NCI-H446 treated with DMSO at 0.1 percent for 48 hours (cell line): ENCODE measurements around the gene CCND3.

ENCODE experiments used
- DNase-seq: peaks from one replicate; lab custom pipeline; 2025; lab: John Stamatoyannopoulos, UW

The CCND3 gene

GRCh38 chr6:41941280-41942066, at the start of gene CCND3:
TSS of gene CCND3 (minus strand) at chr6:41941808. CDS start at chr6:41941649, 159 bp downstream.
- peak; percentile 76 for DNase-seq

- DNase-seq, result no peak
Observed at GRCh38 chr6:41986339-41986738, 44.7 kb upstream of the CCND3 start.

- no peak for DNase-seq
Observed at GRCh38 chr6:41984623-41985022, 43.0 kb upstream of the CCND3 start.

GRCh38 chr6:41976794-41977484, 35.3 kb upstream of the CCND3 start:
- no peak for DNase-seq

GRCh38 chr6:41975276-41975675, 33.7 kb upstream of the CCND3 start:
- DNase-seq, result no peak

GRCh38 chr6:41974281-41974825, 32.7 kb upstream of the CCND3 start:
- no peak for DNase-seq

- peak; percentile 18 for DNase-seq
Observed at GRCh38 chr6:41972826-41973225, 31.2 kb upstream of the CCND3 start.

GRCh38 chr6:41970436-41970846, 28.8 kb upstream of the CCND3 start:
- no peak for DNase-seq

GRCh38 chr6:41967312-41968287, 26.0 kb upstream of the CCND3 start:
- no peak for DNase-seq

GRCh38 chr6:41966961-41967311, 25.3 kb upstream of the CCND3 start:
- no peak for DNase-seq

- no peak for DNase-seq
Observed at GRCh38 chr6:41966214-41966920, 24.8 kb upstream of the CCND3 start.

GRCh38 chr6:41965429-41966213, 24.0 kb upstream of the CCND3 start:
- DNase-seq, result no peak

- no peak for DNase-seq
Observed at GRCh38 chr6:41964201-41964887, 22.7 kb upstream of the CCND3 start.

- DNase-seq, result no peak
Observed at GRCh38 chr6:41963371-41963770, 21.8 kb upstream of the CCND3 start.

GRCh38 chr6:41960028-41960427, 18.4 kb upstream of the CCND3 start:
- DNase-seq, result no peak

- no peak for DNase-seq
Observed at GRCh38 chr6:41958022-41958856, 16.6 kb upstream of the CCND3 start.

- DNase-seq, result no peak
Observed at GRCh38 chr6:41957117-41957516, 15.5 kb upstream of the CCND3 start.

GRCh38 chr6:41955412-41955811, 13.8 kb upstream of the CCND3 start:
- DNase-seq, result no peak

- no peak for DNase-seq
Observed at GRCh38 chr6:41954668-41955067, 13.1 kb upstream of the CCND3 start.
